ENCODE results near the gene SNX14. TPM values are rescaled to one million over a fixed set of nuclear protein-coding genes. Genes with fewer than 3 reads are reported as not detected.

The SNX14 gene, protein sequence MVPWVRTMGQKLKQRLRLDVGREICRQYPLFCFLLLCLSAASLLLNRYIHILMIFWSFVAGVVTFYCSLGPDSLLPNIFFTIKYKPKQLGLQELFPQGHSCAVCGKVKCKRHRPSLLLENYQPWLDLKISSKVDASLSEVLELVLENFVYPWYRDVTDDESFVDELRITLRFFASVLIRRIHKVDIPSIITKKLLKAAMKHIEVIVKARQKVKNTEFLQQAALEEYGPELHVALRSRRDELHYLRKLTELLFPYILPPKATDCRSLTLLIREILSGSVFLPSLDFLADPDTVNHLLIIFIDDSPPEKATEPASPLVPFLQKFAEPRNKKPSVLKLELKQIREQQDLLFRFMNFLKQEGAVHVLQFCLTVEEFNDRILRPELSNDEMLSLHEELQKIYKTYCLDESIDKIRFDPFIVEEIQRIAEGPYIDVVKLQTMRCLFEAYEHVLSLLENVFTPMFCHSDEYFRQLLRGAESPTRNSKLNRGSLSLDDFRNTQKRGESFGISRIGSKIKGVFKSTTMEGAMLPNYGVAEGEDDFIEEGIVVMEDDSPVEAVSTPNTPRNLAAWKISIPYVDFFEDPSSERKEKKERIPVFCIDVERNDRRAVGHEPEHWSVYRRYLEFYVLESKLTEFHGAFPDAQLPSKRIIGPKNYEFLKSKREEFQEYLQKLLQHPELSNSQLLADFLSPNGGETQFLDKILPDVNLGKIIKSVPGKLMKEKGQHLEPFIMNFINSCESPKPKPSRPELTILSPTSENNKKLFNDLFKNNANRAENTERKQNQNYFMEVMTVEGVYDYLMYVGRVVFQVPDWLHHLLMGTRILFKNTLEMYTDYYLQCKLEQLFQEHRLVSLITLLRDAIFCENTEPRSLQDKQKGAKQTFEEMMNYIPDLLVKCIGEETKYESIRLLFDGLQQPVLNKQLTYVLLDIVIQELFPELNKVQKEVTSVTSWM
- total RNA-seq (2022) = 63.1 and 72.9 TPM in 2 replicates
- Bru-seq, nascent RNA = percentile 87 among the genes with signal in this experiment
- percentile 82 among the genes with signal in this experiment for BruChase-seq, experiment 1, labeled RNA remaining after a 6-hour chase
- BruChase-seq, experiment 2, labeled RNA remaining after a 2-hour chase = percentile 89 among the genes with signal in this experiment
- long read RNA-seq, transcript SNX14-201 (29 exons, 3,486 nt) = major isoform, 16 of 52 reads
- long read RNA-seq, transcript SNX14-203 (28 exons, 3,111 nt) = minor isoform, 13 of 52 reads
- long read RNA-seq, partial matches to known transcripts = 3 of 52 reads
- long read RNA-seq, other reads (novel, unspliced or antisense) = 18 of 52 reads

- DNase-seq = peak; percentile 93
- Mint-ChIP-seq H3K27me3 (ENCODE audit: unreplicated experiment) (no peaks in the 10 kb centered on the region), H3K9me3 (ENCODE audit: low read depth, unreplicated experiment) (peaks cover 12% of the 10 kb centered on the region), H3K4me3 (ENCODE audit: low read depth, unreplicated experiment) (peak within 1 kb of the TSS; percentile 98), H3K36me3 (ENCODE audit: insufficient read depth, unreplicated experiment) (peaks cover 47% of the 10 kb centered on the region), H3K27ac (ENCODE audit: unreplicated experiment) (peak within 1 kb of the TSS; percentile 98), H3K4me1 (ENCODE audit: low read depth, unreplicated experiment) (peaks cover 18% of the 10 kb centered on the region)
- CTCF ChIA-PET = interaction anchor here (0.6 to 0.7 kb wide), 2 partner anchors 108 to 239 kb away, joined by 3 to 5 read pairs; no protein-coding TSS in a partner anchor
- TSS peak; percentile 21 for BruUV-seq (replicated peaks)
- intact Hi-C loops (cut with micrococcal nuclease; ENCODE audit: unreplicated experiment) = loop anchor here (2.0 to 5.0 kb wide), 3 partner anchors 49 to 231 kb away; partner anchors contain the start of gene SYNCRIP
- no peak for TF ChIP-seq CTCF (IDR thresholded peaks at IDR 0.05; ENCODE audit: unreplicated experiment)
Observed at GRCh38 chr6:85593438-85594196, at the start of gene SNX14. SNX14 (minus strand) TSS chr6:85593858; CDS start chr6:85593718, 140 bp downstream.

GRCh38 chr6:85642774-85643536 is 49.3 kb upstream of the SNX14 start, which contains the start of gene SYNCRIP:
SYNCRIP (minus strand) TSS chr6:85642886; CDS start chr6:85641439, 1,447 bp downstream.
- Mint-ChIP-seq H3K27ac (ENCODE audit: unreplicated experiment) (peak within 1 kb of the TSS; percentile 89), H3K36me3 (ENCODE audit: insufficient read depth, unreplicated experiment) (peaks cover 77% of the 10 kb centered on the region), H3K9me3 (ENCODE audit: low read depth, unreplicated experiment) (no peaks in the 10 kb centered on the region), H3K4me1 (ENCODE audit: low read depth, unreplicated experiment) (peaks cover 46% of the 10 kb centered on the region), H3K27me3 (ENCODE audit: unreplicated experiment) (no peaks in the 10 kb centered on the region), H3K4me3 (ENCODE audit: low read depth, unreplicated experiment) (peak within 1 kb of the TSS; percentile 88)
- CTCF ChIA-PET = interaction anchor here (0.6 to 1.8 kb wide), 4 partner anchors 22 to 36 kb away, joined by 3 to 9 read pairs (median 5); no protein-coding TSS in a partner anchor
- intact Hi-C loops (cut with micrococcal nuclease; ENCODE audit: unreplicated experiment) = loop anchor here (5.0 kb wide), 2 partner anchors 51 to 1294 kb away; partner anchors contain the start of genes HTR1E and SNX14
- peak; percentile 99 for DNase-seq
- no peak for TF ChIP-seq CTCF (IDR thresholded peaks at IDR 0.05; ENCODE audit: unreplicated experiment)
- no TSS peak for BruUV-seq (replicated peaks)

GRCh38 chr6:85641897-85642773 is 48.5 kb upstream of the SNX14 start:
- peak; percentile 54 for DNase-seq
- H3K36me3 Mint-ChIP-seq (ENCODE audit: insufficient read depth, unreplicated experiment) = peaks cover 85% of the 10 kb centered on the region
- H3K27ac Mint-ChIP-seq (ENCODE audit: unreplicated experiment) = peak overlapping the region; percentile 89
- CTCF ChIA-PET = interaction anchor here (0.8 to 1.8 kb wide), 3 partner anchors 28 to 36 kb away, joined by 3 to 9 read pairs (median 7); no protein-coding TSS in a partner anchor
- peak overlapping the region; percentile 88 for H3K4me3 Mint-ChIP-seq (ENCODE audit: low read depth, unreplicated experiment)
- TF ChIP-seq CTCF (IDR thresholded peaks at IDR 0.05; ENCODE audit: unreplicated experiment) = no peak
- intact Hi-C loops (cut with micrococcal nuclease; ENCODE audit: unreplicated experiment) = loop anchor here (5.0 kb wide), 2 partner anchors 50 to 1295 kb away; partner anchors contain the start of genes HTR1E and SNX14
- H3K4me1 Mint-ChIP-seq (ENCODE audit: low read depth, unreplicated experiment) = peaks cover 52% of the 10 kb centered on the region
- no peaks in the 10 kb centered on the region for H3K9me3 Mint-ChIP-seq (ENCODE audit: low read depth, unreplicated experiment)
- BruUV-seq (replicated peaks) = TSS peak; percentile 17
- H3K27me3 Mint-ChIP-seq (ENCODE audit: unreplicated experiment) = no peaks in the 10 kb centered on the region

Data from Calu3 (cell line).